Spleen (tissue), 11 donors: Measurements from ENCODE around the gene NFIX. TPM values are rescaled to one million over a fixed set of nuclear protein-coding genes. Genes with fewer than 3 reads are reported as not detected.

Experiments
- DNase-seq: peaks from one replicate; pipeline ENCODE4 v3.0.0-alpha.2; 2020
- H3K27ac ChIP-seq, 8 donors: fragments of 200-600 bp; sonication (generic) in 7 of 8; 1 replicate in 4 of 8; 2 replicates in 4 of 8; pipeline versions ENCODE4 v1.5.0 to v1.8.0; 2016 to 2021; ENCODE audit warnings: inconsistent platforms in 4 of 8, mild to moderate bottlenecking in 4 of 8, moderate library complexity in 1 of 8
- H3K27me3 ChIP-seq, 7 donors: fragments of 200-600 bp; sonication (generic) in 6 of 7; replicated peaks in 1 of 7; 1 replicate in 4 of 7; 2 replicates in 3 of 7; pipeline versions ENCODE4 v1.5.0 to v1.8.0; 2016 to 2021; ENCODE audit warnings: inconsistent platforms in 3 of 7, mild to moderate bottlenecking in 1 of 7
- H3K36me3 ChIP-seq, 6 donors: fragments of 200-600 bp; sonication (generic) in 5 of 6; 1 replicate in 4 of 6; 2 replicates in 2 of 6; pipeline versions ENCODE4 v1.5.0 to v1.8.0; 2016 to 2021; ENCODE audit warnings: inconsistent platforms in 2 of 6
- H3K4me1 ChIP-seq, 6 donors: fragments of 200-600 bp; sonication (generic) in 5 of 6; 1 replicate in 3 of 6; 2 replicates in 3 of 6; pipeline versions ENCODE4 v1.5.0 to v1.8.0; 2016 to 2021; ENCODE audit warnings: inconsistent platforms in 3 of 6
- H3K4me3 ChIP-seq, 8 donors: fragments of 200-600 bp; sonication (generic) in 7 of 8; 1 replicate in 4 of 8; 2 replicates in 4 of 8; pipeline versions ENCODE4 v1.5.0 to v1.8.0; 2016 to 2021; ENCODE audit warnings: inconsistent platforms in 4 of 8, mild to moderate bottlenecking in 4 of 8, moderate library complexity in 2 of 8
- H3K9me3 ChIP-seq, 8 donors: fragments of 200-600 bp; sonication (generic) in 7 of 8; 1 replicate in 4 of 8; 2 replicates in 4 of 8; pipeline versions ENCODE4 v1.5.0 to v1.8.0; 2016 to 2021; ENCODE audit warnings: inconsistent platforms in 4 of 8
- CTCF ChIP-seq, 11 experiments: fragments of 200-600 bp in 7 of 11; fragments of 450-650 bp in 4 of 11; sonication (generic) in 4 of 11; IDR thresholded peaks in 8 of 11; conservative IDR thresholded peaks in 3 of 11; 1 replicate in 7 of 11; 2 replicates in 4 of 11; pipeline versions ENCODE4 v1.4.0 to v1.8.0; 2016 to 2021; ENCODE audit warnings: antibody characterized with exemption in 11 of 11, inconsistent platforms in 4 of 11, mild to moderate bottlenecking in 1 of 11
- POLR2A ChIP-seq, 3 donors: fragments of 450-650 bp; IDR thresholded peaks; one replicate each; pipeline ENCODE4 v1.5.1; 2017; ENCODE audit warnings: antibody characterized with exemption in 3 of 3, mild to moderate bottlenecking in 1 of 3
- POLR2AphosphoS5 ChIP-seq, 3 donors: sonication (generic); formaldehyde crosslinking; IDR thresholded peaks; one replicate each; pipeline ENCODE4 v1.5.1; 2017; ENCODE audit warnings: antibody characterized with exemption in 3 of 3
- WGBS, 5 donors: extraction: QIAGEN DNeasy Blood & Tissue Kit in 3 of 5; methylation state at CpG; one replicate each; pipeline versions ENCODE4 v1.1.5 to v1.1.7; 2013 to 2018; 5-methylcytosine and 5-hydroxymethylcytosine counted together
- intact Hi-C: fragments of 100-400 bp; cut with DNase I; formaldehyde crosslinking; loops from one replicate; pipeline ENCODE4 v1.15.0; 2023; ENCODE audit warnings: low total_unique reads
- polyA plus RNA-seq, 3 donors: library from polyadenylated mRNA; stranded (reverse); fragments of 200-250 nt; gene quantifications; one replicate each; pipeline ENCODE4 v1.2.1, GENCODE V29; 2013
- total RNA-seq, 7 donors: library from RNA; depleted of rRNA in 3 of 7; stranded (reverse); fragments of >200 nt in 3 of 7; fragmentation: NEBNext Ultra II Directional in 4 of 7; extraction: Animal tissue kit (Norgen Biotek cat#: 25700) in 4 of 7; gene quantifications; one replicate each; pipeline versions ENCODE4 v1.1.0 to v1.2.1, GENCODE V29; 2016 to 2021
- donor health status: healthy with polysubstance abuse.
- donor health status: DM: no; HTN: no; CAD: no; lungs with moderate emphysema.
- donor health status: DM: no; HTN: no; CAD: no.
- donor health status: Bipolar disorder and iron deficiency.
- donor health status: healthy.
- donor health status: DM: no; HTN: no; CAD: no.
- donor health status: DM: yes; HTN: yes; CAD: no.

Gene NFIX
- total and polyA plus RNA-seq, 10 donors, result 1.1 to 41.4 (median 17.5) TPM

- 59 to 77% (median 66%) methylated on average over 13 to 20 of the region's 20 CpGs for WGBS, 5 donors
- no peaks in the 10 kb centered on the region for H3K27me3 ChIP-seq
- no peak for TF ChIP-seq POLR2AphosphoS5 (IDR thresholded peaks at IDR 0.05)
- H3K27ac ChIP-seq, result no peak overlapping the region
- peaks cover 0 to 6% (median 0%) of the 10 kb centered on the region in 6 donors for H3K4me1 ChIP-seq
- no peak for DNase-seq
- H3K36me3 ChIP-seq, result peaks cover 0 to 10% (median 0%) of the 10 kb centered on the region in 6 donors
- no peak overlapping the region for H3K4me3 ChIP-seq
- H3K9me3 ChIP-seq, result no peaks in the 10 kb centered on the region
- intact Hi-C loops, result no loop called here
These were observed 74.4 kb downstream of the NFIX start for GRCh38 chr19:13069415-13070359.

- H3K36me3 ChIP-seq, result peaks cover 0 to 15% (median 0%) of the 10 kb centered on the region in 6 donors
- H3K27ac ChIP-seq, result no peak overlapping the region
- WGBS, 5 donors, result 86 to 92% (median 90%) methylated on average over 30 to 32 of the region's 32 CpGs
- no peaks in the 10 kb centered on the region for H3K27me3 ChIP-seq
- no peak overlapping the region for H3K4me3 ChIP-seq
- TF ChIP-seq CTCF (IDR thresholded peaks at IDR 0.05 in 8 of 11, conservative IDR thresholded peaks at IDR 0.05 in 3 of 11), result no peak
- no peak for TF ChIP-seq POLR2AphosphoS5 (IDR thresholded peaks at IDR 0.05)
- TF ChIP-seq POLR2A (IDR thresholded peaks at IDR 0.05), result no peak
- peaks cover 0 to 6% (median 0%) of the 10 kb centered on the region in 6 donors for H3K4me1 ChIP-seq
- intact Hi-C loops, result no loop called here
- H3K9me3 ChIP-seq, result no peaks in the 10 kb centered on the region
- no peak for DNase-seq
These were observed 75.3 kb downstream of the NFIX start for GRCh38 chr19:13070425-13071140.

GRCh38 chr19:13071444-13072187 lies 76.3 kb downstream of the NFIX start:
- 61 to 70% (median 64%) methylated on average over 8 to 9 of the region's 9 CpGs for whole genome bisulfite sequencing, 5 donors
- Histone ChIP-seq H3K4me3 (no peak overlapping the region), H3K36me3 (peaks cover 0 to 23% (median 0%) of the 10 kb centered on the region in 6 donors), H3K27me3 (no peaks in the 10 kb centered on the region), H3K9me3 (no peaks in the 10 kb centered on the region), H3K4me1 (peaks cover 0 to 6% (median 0%) of the 10 kb centered on the region in 6 donors), H3K27ac (no peak overlapping the region)
- intact Hi-C loops, result no loop called here
- no peak for DNase-seq
- TF ChIP-seq POLR2AphosphoS5 (IDR thresholded peaks at IDR 0.05) (no peak), POLR2A (IDR thresholded peaks at IDR 0.05) (no peak), CTCF (IDR thresholded peaks at IDR 0.05 in 8 of 11, conservative IDR thresholded peaks at IDR 0.05 in 3 of 11) (no peak)

GRCh38 chr19:13072188-13072908 lies 77.1 kb downstream of the NFIX start:
- no peaks in the 10 kb centered on the region for H3K27me3 ChIP-seq
- 84 to 88% (median 85%) methylated on average over 8 to 9 of the region's 9 CpGs for WGBS, 5 donors
- no peak for TF ChIP-seq POLR2A (IDR thresholded peaks at IDR 0.05)
- TF ChIP-seq POLR2AphosphoS5 (IDR thresholded peaks at IDR 0.05), result no peak
- no peak for TF ChIP-seq CTCF (IDR thresholded peaks at IDR 0.05 in 8 of 11, conservative IDR thresholded peaks at IDR 0.05 in 3 of 11)
- H3K9me3 ChIP-seq, result no peaks in the 10 kb centered on the region
- H3K4me3 ChIP-seq, result no peak overlapping the region
- no peak overlapping the region for H3K27ac ChIP-seq
- peaks cover 0 to 28% (median 0%) of the 10 kb centered on the region in 6 donors for H3K36me3 ChIP-seq
- no peak for DNase-seq
- intact Hi-C loops, result no loop called here
- peaks cover 0 to 6% (median 0%) of the 10 kb centered on the region in 6 donors for H3K4me1 ChIP-seq
